BJ (cell line): ENCODE results near the gene ACTA1. TPM values are rescaled to one million over a fixed set of nuclear protein-coding genes. Genes with fewer than 3 reads are reported as not detected.

Experiments used
- CTCF ChIA-PET: fragments of 350-600 bp; formaldehyde crosslinking; extraction: SDS; loops from one replicate; lab custom pipeline; 2021; ENCODE audit warnings: antibody characterized with exemption, inconsistent platforms; lab: Yijun Ruan, JAX
- POLR2A ChIA-PET: fragments of 300-600 bp; sonication (Branson Sonifier 250); formaldehyde crosslinking; extraction: SDS; loops from one replicate; lab custom pipeline; 2021; ENCODE audit warnings: antibody characterized with exemption; lab: Charles Lee
- DNase-seq: peaks from one replicate; pipeline ENCODE4 v3.0.0-alpha.2; 2011; ENCODE audit warnings: low read depth
- H3K27me3 ChIP-seq: 2 replicates; pipeline ENCODE4 v1.6.0; 2011; ENCODE audit warnings: low read length; ENCODE audit not compliant: control insufficient read depth, insufficient read depth
- H3K36me3 ChIP-seq: 2 replicates; pipeline ENCODE4 v1.5.1; 2011; ENCODE audit warnings: low read length; ENCODE audit not compliant: control insufficient read depth, insufficient read depth
- H3K4me3 ChIP-seq: 2 replicates; pipeline ENCODE4 v1.5.1; 2011; ENCODE audit warnings: low read depth, mild to moderate bottlenecking, control low read depth, low read length
- CTCF ChIP-seq: IDR thresholded peaks from 2 replicates; pipeline ENCODE4 v1.5.1; 2011; ENCODE audit warnings: low read depth, mild to moderate bottlenecking, control low read depth, inconsistent platforms, low read length, moderate library complexity; ENCODE audit not compliant: insufficient read depth
- polyA plus RNA-seq: library from polyadenylated mRNA; depleted of rRNA; stranded (reverse); fragments of >200 nt; gene quantifications from 2 replicates; pipeline ENCODE4 v1.2.3, GENCODE V29; 2011

Gene ACTA1
- polyA plus RNA-seq, 1 experiment: 0.11 TPM

- H3K27me3 ChIP-seq: no peaks in the 10 kb centered on the region
- H3K4me3 ChIP-seq: no peak overlapping the region
- POLR2A ChIA-PET: no interaction called here
- CTCF ChIA-PET: no interaction called here
- no peak for DNase-seq
- TF ChIP-seq CTCF: no peak
- peaks cover 7% of the 10 kb centered on the region for H3K36me3 ChIP-seq
Observed at GRCh38 chr1:229461032-229461668, 27.3 kb upstream of the ACTA1 start.

GRCh38 chr1:229459815-229460214 is 25.9 kb upstream of the ACTA1 start:
- Histone ChIP-seq H3K27me3 (no peaks in the 10 kb centered on the region), H3K36me3 (peaks cover 6% of the 10 kb centered on the region), H3K4me3 (no peak overlapping the region)
- DNase-seq: no peak
- CTCF ChIA-PET: interaction anchor here (1.2 kb wide), 1 partner anchor 201 kb away, joined by 3 read pairs; no protein-coding TSS in a partner anchor
- TF ChIP-seq CTCF: no peak
- POLR2A ChIA-PET: no interaction called here

- Histone ChIP-seq H3K36me3 (0 out of 2 replicates have a peak, but pooled peaks cover under 1% of the 10 kb centered on the region), H3K4me3 (no peak overlapping the region), H3K27me3 (no peaks in the 10 kb centered on the region)
- CTCF ChIA-PET: no interaction called here
- POLR2A ChIA-PET: no interaction called here
- DNase-seq: no peak
- TF ChIP-seq CTCF: no peak
Observed at GRCh38 chr1:229457436-229457835, 23.5 kb upstream of the ACTA1 start.

- POLR2A ChIA-PET: no interaction called here
- no peak for DNase-seq
- Histone ChIP-seq H3K36me3 (0 out of 2 replicates have a peak, but pooled peaks cover 3% of the 10 kb centered on the region), H3K4me3 (no peak overlapping the region), H3K27me3 (no peaks in the 10 kb centered on the region)
- TF ChIP-seq CTCF: no peak
- CTCF ChIA-PET: no interaction called here
Observed at GRCh38 chr1:229456016-229456415, 22.1 kb upstream of the ACTA1 start.

- Histone ChIP-seq H3K27me3 (no peaks in the 10 kb centered on the region), H3K4me3 (no peak overlapping the region), H3K36me3 (0 out of 2 replicates have a peak, but pooled peaks cover 3% of the 10 kb centered on the region)
- no peak for TF ChIP-seq CTCF
- DNase-seq: no peak
- POLR2A ChIA-PET: no interaction called here
- CTCF ChIA-PET: no interaction called here
Observed at GRCh38 chr1:229454056-229454455, 20.2 kb upstream of the ACTA1 start.
